ENCODE results near the gene RHOF. TPM values are rescaled to one million over a fixed set of nuclear protein-coding genes. Genes with fewer than 3 reads are reported as not detected.
A peak's percentile ranks its signal among the peaks of the same experiment; 100 is the strongest.

The RHOF gene
- total and polyA plus RNA-seq, 2 of the 13 experiments (the other 11 are each of a cell fraction or from before 2014, with no cell fraction given), result 14.6 to 32.2 TPM

- TF ChIP-seq ZZZ3 (CRISPR knock-in tag; IDR thresholded peaks at IDR 0.05; ENCODE audit: borderline replicate concordance), result no peak
- no peak for TF ChIP-seq ZMYM3 (CRISPR knock-in tag; IDR thresholded peaks at IDR 0.05)
- no peak for TF ChIP-seq HNF4A (CRISPR knock-in tag; IDR thresholded peaks at IDR 0.05)
- TF ChIP-seq ZNF570 (CRISPR knock-in tag; IDR thresholded peaks at IDR 0.05; ENCODE audit: borderline replicate concordance), result no peak
- TF ChIP-seq KAT7 (CRISPR knock-in tag; IDR thresholded peaks at IDR 0.05; ENCODE audit: borderline replicate concordance), result peak; percentile 35; the same call in 1 of the 2 replicates
- no peak for TF ChIP-seq ZNF253 (CRISPR knock-in tag; IDR thresholded peaks at IDR 0.05; ENCODE audit: borderline replicate concordance)
- TF ChIP-seq MTF1 (CRISPR knock-in tag; IDR thresholded peaks at IDR 0.05), result no peak
- TF ChIP-seq, protein P1, sequence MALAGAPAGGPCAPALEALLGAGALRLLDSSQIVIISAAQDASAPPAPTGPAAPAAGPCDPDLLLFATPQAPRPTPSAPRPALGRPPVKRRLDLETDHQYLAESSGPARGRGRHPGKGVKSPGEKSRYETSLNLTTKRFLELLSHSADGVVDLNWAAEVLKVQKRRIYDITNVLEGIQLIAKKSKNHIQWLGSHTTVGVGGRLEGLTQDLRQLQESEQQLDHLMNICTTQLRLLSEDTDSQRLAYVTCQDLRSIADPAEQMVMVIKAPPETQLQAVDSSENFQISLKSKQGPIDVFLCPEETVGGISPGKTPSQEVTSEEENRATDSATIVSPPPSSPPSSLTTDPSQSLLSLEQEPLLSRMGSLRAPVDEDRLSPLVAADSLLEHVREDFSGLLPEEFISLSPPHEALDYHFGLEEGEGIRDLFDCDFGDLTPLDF (CRISPR knock-in tag; IDR thresholded peaks at IDR 0.05), result 0 out of 2 replicates have a peak, but pooled peaks have one; percentile 33
- TF ChIP-seq ZNF546 (CRISPR knock-in tag; conservative IDR thresholded peaks at IDR 0.05), result peak; percentile 72; the same call in 1 of the 2 replicates
- TF ChIP-seq SRSF1 (optimal IDR thresholded peaks at IDR 0.05; ENCODE audit: low read depth, low read length), result no peak
- TF ChIP-seq ZSCAN31 (CRISPR knock-in tag; IDR thresholded peaks at IDR 0.05; ENCODE audit: low read depth), result no peak; the same call in 1 of the 2 replicates
- TF ChIP-seq SRF (IDR thresholded peaks at IDR 0.05; ENCODE audit: low read depth, low read length), result no peak
- 0 out of 2 replicates have a peak, but pooled peaks have one; percentile 14 for TF ChIP-seq BRD4 (CRISPR knock-in tag; IDR thresholded peaks at IDR 0.05)
- no peak for TF ChIP-seq ZFP90 (CRISPR knock-in tag; IDR thresholded peaks at IDR 0.05; ENCODE audit: borderline replicate concordance)
- TF ChIP-seq CHD2 (IDR thresholded peaks at IDR 0.05; ENCODE audit: low read depth, low read length), result peak; percentile 88
- TF ChIP-seq, protein P2, sequence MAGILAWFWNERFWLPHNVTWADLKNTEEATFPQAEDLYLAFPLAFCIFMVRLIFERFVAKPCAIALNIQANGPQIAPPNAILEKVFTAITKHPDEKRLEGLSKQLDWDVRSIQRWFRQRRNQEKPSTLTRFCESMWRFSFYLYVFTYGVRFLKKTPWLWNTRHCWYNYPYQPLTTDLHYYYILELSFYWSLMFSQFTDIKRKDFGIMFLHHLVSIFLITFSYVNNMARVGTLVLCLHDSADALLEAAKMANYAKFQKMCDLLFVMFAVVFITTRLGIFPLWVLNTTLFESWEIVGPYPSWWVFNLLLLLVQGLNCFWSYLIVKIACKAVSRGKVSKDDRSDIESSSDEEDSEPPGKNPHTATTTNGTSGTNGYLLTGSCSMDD (CRISPR knock-in tag; IDR thresholded peaks at IDR 0.05), result no peak
- TF ChIP-seq ZNF496 (CRISPR knock-in tag; IDR thresholded peaks at IDR 0.05; ENCODE audit: insufficient replicate concordance), result no peak
- TF ChIP-seq DR1 (CRISPR knock-in tag; IDR thresholded peaks at IDR 0.05), result peak; percentile 94
- TF ChIP-seq GABPA (IDR thresholded peaks at IDR 0.05; ENCODE audit: low read depth, low read length), result no peak
- peak; percentile 9; the same call in 1 of the 2 replicates for TF ChIP-seq GABPA (CRISPR knock-in tag; IDR thresholded peaks at IDR 0.05; ENCODE audit: low read depth)
- peak; percentile 56; the same call in 1 of the 2 replicates for TF ChIP-seq TBX2 (CRISPR knock-in tag; IDR thresholded peaks at IDR 0.05; ENCODE audit: borderline replicate concordance)
- peak; percentile 64; the same call in 1 of the 2 replicates for TF ChIP-seq MTA1 (CRISPR knock-in tag; IDR thresholded peaks at IDR 0.05; ENCODE audit: borderline replicate concordance)
- no peak for TF ChIP-seq ZNF343 (CRISPR knock-in tag; IDR thresholded peaks at IDR 0.05)
- TF ChIP-seq REL (CRISPR knock-in tag; conservative IDR thresholded peaks at IDR 0.05), result no peak
- TF ChIP-seq KAT8 (CRISPR knock-in tag; IDR thresholded peaks at IDR 0.05), result peak; percentile 79; the same call in 1 of the 2 replicates
- no peak for TF ChIP-seq MAF1 (CRISPR knock-in tag; IDR thresholded peaks at IDR 0.05; ENCODE audit: borderline replicate concordance)
- TF ChIP-seq, protein P3, sequence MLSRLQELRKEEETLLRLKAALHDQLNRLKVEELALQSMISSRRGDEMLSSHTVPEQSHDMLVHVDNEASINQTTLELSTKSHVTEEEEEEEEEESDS (CRISPR knock-in tag; IDR thresholded peaks at IDR 0.05; ENCODE audit: borderline replicate concordance), result 0 out of 2 replicates have a peak, but pooled peaks have one; percentile 53
These were observed 9.6 kb upstream of the RHOF start (continued) for GRCh38 chr12:121802843-121803698.

All from HepG2 (cell line).